Osteoblast (primary cell): ENCODE data around the gene PLEKHA6. TPM values are rescaled to one million over a fixed set of nuclear protein-coding genes. Genes with fewer than 3 reads are reported as not detected.

ENCODE experiments used
- DNase-seq: peaks from one replicate; pipeline ENCODE4 v3.0.0; 2011; ENCODE audit warnings: low spot score, mixed read lengths; ENCODE audit not compliant: insufficient read length; ENCODE audit errors: missing footprints
- H2AFZ ChIP-seq: 2 replicates; pipeline ENCODE4 v1.6.0; 2011; ENCODE audit warnings: mild to moderate bottlenecking, low read length
- H3K27ac ChIP-seq: 2 replicates; pipeline ENCODE4 v1.5.1; 2011; ENCODE audit warnings: mild to moderate bottlenecking, low read depth, low read length, moderate library complexity
- H3K27me3 ChIP-seq: 2 replicates; pipeline ENCODE4 v1.6.0; 2012; ENCODE audit warnings: mild to moderate bottlenecking, control low read depth, inconsistent platforms, low read length, moderate library complexity; ENCODE audit not compliant: insufficient read depth
- H3K36me3 ChIP-seq: 2 replicates; pipeline ENCODE4 v1.5.1; 2011; ENCODE audit warnings: mild to moderate bottlenecking, low read length, control low read depth, moderate library complexity; ENCODE audit not compliant: insufficient read depth
- H3K4me1 ChIP-seq: 2 replicates; pipeline ENCODE4 v1.5.1; 2011; ENCODE audit warnings: mild to moderate bottlenecking, low read length, control low read depth, moderate library complexity; ENCODE audit not compliant: insufficient read depth
- H3K4me2 ChIP-seq: 2 replicates; pipeline ENCODE4 v1.6.0; 2011; ENCODE audit warnings: mild to moderate bottlenecking, low read length; ENCODE audit not compliant: insufficient read depth
- H3K4me3 ChIP-seq: fragments of 200-600 bp; sonication (generic); 3 replicates; pipeline ENCODE4 v1.5.1; 2012; ENCODE audit warnings: mild to moderate bottlenecking, low read length, inconsistent platforms; ENCODE audit not compliant: insufficient read depth
- H3K79me2 ChIP-seq: 2 replicates; pipeline ENCODE4 v1.6.0; 2012; ENCODE audit warnings: mild to moderate bottlenecking, low read length, control low read depth, inconsistent platforms; ENCODE audit not compliant: insufficient read depth
- H3K9me3 ChIP-seq: 2 replicates; pipeline ENCODE4 v1.5.1; 2011; ENCODE audit warnings: low read depth, low read length, control low read depth
- H4K20me1 ChIP-seq: 2 replicates; pipeline ENCODE4 v1.6.0; 2012; ENCODE audit warnings: mild to moderate bottlenecking, low read length, control low read depth; ENCODE audit not compliant: insufficient read depth
- total RNA-seq: library from RNA; depleted of rRNA; stranded (reverse); fragments of >200 nt; gene quantifications from 2 replicates; pipeline ENCODE4 v1.2.3, GENCODE V29; 2012
- TF ChIP-seq, protein P1 (sequence below): IDR thresholded peaks from 2 replicates; pipeline ENCODE4 v1.5.1; 2011; ENCODE audit warnings: mild to moderate bottlenecking, low read depth, low read length, moderate library complexity; ENCODE audit errors: extremely low read depth

PLEKHA6 gene
- total RNA-seq, 1 donor, result 0.36 TPM

DNA sequence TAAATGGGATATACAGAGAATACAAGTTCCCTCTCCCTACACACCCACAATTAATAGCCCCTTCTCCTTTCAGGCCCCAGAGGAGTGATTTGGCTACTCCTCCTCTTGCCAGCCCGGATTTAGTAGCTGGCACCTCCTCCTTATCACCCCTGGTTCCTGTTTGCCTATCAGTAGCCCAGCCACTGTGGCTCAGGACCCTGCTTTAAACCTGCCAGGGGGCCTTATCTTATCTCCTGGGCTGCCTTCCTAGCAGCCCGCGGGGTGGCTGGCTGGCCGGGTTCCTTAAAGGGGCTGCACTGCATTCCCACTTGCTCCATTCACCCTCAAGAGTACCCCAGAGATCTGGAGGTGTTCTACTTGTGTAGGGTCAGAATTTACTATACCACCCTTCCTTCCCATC is 70.4 kb downstream of the PLEKHA6 start:
- H3K36me3 ChIP-seq, result no peaks in the 10 kb centered on the region
- H3K4me1 ChIP-seq, result peaks cover 9% of the 10 kb centered on the region
- H3K27me3 ChIP-seq, result peaks cover 50% of the 10 kb centered on the region
- H4K20me1 ChIP-seq, result no peaks in the 10 kb centered on the region
- no peak overlapping the region for H3K4me2 ChIP-seq
- H3K4me3 ChIP-seq, result no peak overlapping the region
- TF ChIP-seq, protein P1, sequence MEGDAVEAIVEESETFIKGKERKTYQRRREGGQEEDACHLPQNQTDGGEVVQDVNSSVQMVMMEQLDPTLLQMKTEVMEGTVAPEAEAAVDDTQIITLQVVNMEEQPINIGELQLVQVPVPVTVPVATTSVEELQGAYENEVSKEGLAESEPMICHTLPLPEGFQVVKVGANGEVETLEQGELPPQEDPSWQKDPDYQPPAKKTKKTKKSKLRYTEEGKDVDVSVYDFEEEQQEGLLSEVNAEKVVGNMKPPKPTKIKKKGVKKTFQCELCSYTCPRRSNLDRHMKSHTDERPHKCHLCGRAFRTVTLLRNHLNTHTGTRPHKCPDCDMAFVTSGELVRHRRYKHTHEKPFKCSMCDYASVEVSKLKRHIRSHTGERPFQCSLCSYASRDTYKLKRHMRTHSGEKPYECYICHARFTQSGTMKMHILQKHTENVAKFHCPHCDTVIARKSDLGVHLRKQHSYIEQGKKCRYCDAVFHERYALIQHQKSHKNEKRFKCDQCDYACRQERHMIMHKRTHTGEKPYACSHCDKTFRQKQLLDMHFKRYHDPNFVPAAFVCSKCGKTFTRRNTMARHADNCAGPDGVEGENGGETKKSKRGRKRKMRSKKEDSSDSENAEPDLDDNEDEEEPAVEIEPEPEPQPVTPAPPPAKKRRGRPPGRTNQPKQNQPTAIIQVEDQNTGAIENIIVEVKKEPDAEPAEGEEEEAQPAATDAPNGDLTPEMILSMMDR, result no peak
- no peaks in the 10 kb centered on the region for H3K79me2 ChIP-seq
- no peak for DNase-seq
- no peaks in the 10 kb centered on the region for H3K9me3 ChIP-seq
- H2AFZ ChIP-seq, result no peak overlapping the region
- H3K27ac ChIP-seq, result no peak overlapping the region

DNA sequence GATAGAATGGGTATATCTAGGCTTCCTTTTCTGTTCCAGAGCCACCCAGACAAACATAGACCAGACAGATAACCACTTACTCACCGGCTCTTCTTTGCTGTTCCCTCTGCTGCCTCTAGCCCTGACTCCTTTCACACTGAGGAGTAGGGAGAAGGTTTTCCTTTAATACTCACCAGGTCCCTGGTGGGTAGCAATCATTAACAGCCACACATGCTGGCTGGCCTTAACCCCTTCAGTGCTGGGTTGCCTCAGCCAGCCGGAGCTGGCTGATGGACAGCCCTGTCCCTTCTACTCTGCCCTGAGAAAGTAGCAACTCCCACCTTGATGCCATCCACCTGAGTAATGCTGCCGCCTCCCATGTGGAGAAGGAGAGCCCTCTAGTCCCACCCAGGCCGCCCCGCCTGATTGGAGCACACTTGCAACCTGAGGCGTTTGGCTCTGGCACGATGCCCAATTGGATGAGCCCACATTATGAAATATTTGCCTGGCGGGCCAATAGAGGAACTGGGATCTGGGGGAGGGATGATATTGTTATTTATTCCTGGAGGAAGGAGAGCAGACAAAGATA is 71.6 kb downstream of the PLEKHA6 start:
- H3K4me1 ChIP-seq, result no peaks in the 10 kb centered on the region
- TF ChIP-seq, protein P1, result no peak
- H3K36me3 ChIP-seq, result no peaks in the 10 kb centered on the region
- DNase-seq, result no peak
- H3K79me2 ChIP-seq, result no peaks in the 10 kb centered on the region
- H3K9me3 ChIP-seq, result no peaks in the 10 kb centered on the region
- H3K4me3 ChIP-seq, result no peak overlapping the region
- peaks cover 62% of the 10 kb centered on the region for H3K27me3 ChIP-seq
- H3K27ac ChIP-seq, result no peak overlapping the region
- H3K4me2 ChIP-seq, result no peak overlapping the region
- H2AFZ ChIP-seq, result no peak overlapping the region
- no peaks in the 10 kb centered on the region for H4K20me1 ChIP-seq

DNA sequence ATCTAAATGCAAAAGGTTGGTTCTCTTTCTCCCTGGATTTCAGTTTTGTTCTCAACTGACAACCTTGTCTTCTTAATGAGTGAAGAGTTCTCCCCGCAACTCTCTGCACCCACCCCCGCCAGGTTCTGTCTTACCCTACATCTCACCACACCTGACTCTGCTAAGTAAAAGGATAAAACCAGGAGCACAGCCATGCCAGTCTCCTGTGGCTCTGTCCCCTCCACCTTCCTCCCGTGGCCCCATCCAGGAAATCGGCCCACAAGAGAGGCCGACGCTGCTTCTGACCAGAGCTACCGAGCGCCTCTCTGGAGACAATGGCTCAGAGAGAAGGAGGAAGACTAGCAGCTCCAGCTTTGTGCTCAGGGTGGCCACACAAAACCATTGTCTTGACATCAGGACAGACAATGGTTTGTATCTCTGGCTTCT is 72.2 kb downstream of the PLEKHA6 start:
- Histone ChIP-seq H3K27me3 (peaks cover 64% of the 10 kb centered on the region), H3K79me2 (no peaks in the 10 kb centered on the region), H3K27ac (no peak overlapping the region), H3K4me2 (no peak overlapping the region), H3K4me3 (no peak overlapping the region), H4K20me1 (no peaks in the 10 kb centered on the region), H2AFZ (no peak overlapping the region), H3K9me3 (no peaks in the 10 kb centered on the region), H3K4me1 (no peaks in the 10 kb centered on the region), H3K36me3 (no peaks in the 10 kb centered on the region)
- no peak for DNase-seq
- TF ChIP-seq, protein P1, result no peak

DNA sequence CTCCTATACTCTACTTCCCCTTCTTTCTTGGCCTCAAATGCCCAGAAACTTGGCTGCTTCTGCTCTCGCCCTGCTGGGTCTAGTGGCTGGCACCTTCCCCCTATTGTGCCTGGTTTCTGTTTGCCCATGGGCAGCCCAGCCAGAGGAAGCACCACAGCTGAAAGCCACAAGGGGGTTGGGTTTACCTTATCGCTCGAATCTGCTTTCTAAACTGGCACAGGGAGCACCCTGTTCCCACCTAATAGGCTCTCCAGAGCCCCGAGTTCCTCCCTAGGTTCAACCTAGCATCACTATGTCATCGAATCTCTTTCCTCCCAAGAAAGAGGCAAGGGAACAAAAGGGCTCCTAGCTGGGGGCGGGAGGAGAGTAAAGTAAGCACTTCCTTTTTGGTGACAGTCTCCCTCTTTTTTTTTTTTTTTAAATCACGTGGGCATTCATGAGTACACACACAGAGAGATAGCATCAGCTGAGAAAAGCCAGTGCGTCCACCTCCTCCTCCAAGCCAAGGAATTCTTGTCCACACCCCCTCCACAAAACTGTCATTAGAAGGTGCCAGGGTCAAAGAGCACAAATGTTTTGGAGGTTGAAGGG is 72.8 kb downstream of the PLEKHA6 start:
- peaks cover 65% of the 10 kb centered on the region for H3K27me3 ChIP-seq

More for the DNA sequence above, 72.8 kb downstream of the PLEKHA6 start:
- Histone ChIP-seq H2AFZ (no peak overlapping the region), H3K79me2 (no peaks in the 10 kb centered on the region), H3K27ac (no peak overlapping the region), H3K9me3 (no peaks in the 10 kb centered on the region), H3K4me3 (no peak overlapping the region), H3K4me2 (no peak overlapping the region), H4K20me1 (no peaks in the 10 kb centered on the region), H3K4me1 (no peaks in the 10 kb centered on the region), H3K36me3 (no peaks in the 10 kb centered on the region)
- no peak for DNase-seq
- TF ChIP-seq, protein P1, result no peak
